ENCODE measurements around the gene PLEKHO2.

Gene PLEKHO2

DNA sequence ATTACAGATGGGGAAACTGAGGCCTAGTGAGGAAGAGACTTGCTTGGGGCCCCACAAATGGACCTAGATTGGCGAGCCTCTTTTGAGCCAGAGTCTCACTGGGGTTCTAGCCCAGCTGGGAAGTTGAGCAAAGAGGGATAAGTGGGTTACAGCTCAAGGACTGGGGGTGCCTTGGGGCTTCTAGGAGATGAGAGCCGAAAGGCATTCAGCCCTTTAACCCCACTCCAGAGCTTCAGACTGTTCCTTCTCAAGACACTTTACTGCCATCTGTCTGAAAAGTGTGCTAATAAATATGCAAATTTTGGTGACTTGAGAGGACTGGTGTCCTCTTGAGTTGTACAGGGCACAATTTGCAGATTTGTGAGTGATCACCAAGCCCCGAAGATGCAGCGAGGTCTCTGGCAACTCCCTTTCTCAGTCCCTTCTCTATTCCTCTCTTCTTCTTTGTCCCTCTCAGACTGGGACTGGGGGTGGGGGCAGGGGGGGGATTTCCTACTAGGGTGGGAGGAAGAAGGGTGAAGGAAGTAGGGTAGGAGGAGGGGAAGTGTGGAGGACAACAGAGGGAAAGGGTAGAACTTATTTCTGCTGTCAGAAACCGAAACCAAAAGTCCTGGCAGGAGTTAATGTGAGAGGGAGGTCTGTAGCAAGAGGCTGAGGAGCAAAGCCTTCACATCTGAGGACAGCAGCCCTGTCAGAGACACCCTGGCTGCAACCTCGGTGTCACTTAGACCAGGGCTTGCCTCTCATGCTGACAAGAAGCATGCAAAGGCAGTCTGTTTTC lies 53.8 kb downstream of the PLEKHO2 start:
- FAIRE-seq: no peak

DNA sequence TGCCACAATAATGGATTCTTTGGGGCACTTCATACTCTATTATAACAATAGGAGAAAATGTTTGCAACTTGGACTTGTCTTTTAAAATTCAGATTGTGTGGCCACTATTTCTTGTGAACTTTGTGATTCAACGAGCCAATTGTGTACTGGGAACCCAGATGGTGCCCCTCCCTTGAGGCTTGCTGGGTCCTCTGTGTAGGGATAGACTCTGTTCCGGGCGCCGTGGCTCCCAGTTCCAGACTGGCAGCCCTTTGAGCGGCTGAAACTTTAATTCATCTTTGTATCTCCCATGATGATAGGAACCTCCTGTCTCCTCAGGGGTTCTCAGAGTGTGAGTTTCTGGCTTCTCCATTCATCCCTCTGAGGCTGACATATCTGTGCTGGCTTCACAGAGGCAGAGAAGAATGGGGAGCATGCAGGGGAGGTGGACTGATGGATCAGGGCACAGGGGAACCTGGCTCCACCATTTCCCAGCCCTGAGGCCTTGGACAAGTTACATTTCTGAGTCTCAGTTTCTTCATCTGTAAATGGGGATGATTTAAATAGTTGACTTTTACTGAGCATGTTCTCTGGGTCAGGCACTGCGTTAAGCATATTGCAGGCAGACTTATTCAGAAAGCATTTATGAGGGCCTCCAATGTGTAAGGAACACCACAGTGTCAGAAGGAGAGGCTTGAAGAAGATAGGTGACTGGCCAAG lies 54.8 kb downstream of the PLEKHO2 start:
- no peak for FAIRE-seq

DNA sequence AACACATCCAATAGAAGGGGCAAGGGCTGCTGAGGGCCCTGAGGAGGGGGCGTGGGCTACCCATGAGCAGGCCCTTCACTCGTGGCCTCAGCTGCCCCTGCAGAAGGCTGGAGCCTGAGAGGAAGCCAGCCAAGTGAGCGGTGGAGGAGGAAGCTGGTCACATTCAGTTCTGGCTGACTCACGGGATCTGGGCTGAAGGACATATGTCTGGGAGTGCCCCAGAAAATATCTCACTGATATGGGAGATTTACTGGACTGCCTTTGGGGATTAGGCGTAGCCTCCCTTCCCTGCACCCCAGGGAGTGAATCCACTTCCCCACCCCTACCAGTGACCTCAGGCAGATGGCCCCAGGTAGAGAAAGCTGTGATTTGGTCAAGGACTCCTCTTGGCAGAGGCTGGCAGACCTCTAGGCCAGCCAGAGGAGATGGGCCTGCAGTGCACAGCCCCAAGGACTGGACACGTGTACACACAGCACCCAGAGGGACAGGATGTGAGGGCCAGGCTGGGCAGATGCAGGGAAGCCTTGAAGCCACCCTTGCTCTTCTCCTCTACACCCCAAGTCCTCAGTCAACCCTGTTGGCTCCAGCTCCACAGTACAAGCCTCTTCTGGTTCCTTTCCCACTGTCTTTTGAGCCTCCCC lies 55.8 kb downstream of the PLEKHO2 start:
- FAIRE-seq: no peak

DNA sequence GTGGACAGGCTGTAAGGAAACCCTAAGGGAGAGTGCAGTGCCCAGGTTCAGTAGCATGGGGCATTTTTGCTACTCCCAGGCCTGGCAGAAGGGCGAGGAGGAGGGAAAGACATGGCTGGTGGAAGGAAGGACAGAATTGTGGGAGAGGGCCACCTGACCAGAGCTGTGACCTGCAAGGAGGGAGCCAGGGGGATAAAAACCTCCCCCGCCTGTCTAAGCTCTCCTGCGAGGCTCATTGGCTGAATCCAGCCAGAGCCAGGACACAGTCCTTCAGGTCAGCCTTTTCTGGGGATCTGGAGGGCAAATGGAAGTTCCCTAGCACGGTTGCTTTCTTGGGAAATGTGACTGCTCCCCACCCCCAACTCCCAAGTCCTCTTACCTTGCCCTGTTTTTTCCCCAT lies 56.7 kb downstream of the PLEKHO2 start:
- FAIRE-seq: no peak

DNA sequence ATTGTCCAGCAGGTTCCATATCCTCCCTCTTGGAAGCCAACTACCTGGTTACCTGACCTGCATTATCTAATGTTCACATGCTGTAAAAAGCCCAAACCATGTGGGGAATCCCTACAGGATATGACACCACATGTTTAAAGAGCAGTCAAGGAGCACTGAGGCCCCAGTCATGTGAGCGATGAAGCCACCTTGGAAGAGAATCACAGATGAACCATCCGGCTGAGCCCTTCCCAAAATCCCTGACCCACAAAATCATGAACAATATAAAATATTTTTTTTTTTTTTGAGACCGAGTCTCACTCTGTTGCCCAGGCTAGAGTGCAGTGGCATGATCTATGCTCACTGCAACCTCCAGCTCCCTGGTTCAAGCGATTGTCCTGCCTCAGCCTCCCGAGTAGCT lies 59.4 kb downstream of the PLEKHO2 start:
- FAIRE-seq: no peak

DNA sequence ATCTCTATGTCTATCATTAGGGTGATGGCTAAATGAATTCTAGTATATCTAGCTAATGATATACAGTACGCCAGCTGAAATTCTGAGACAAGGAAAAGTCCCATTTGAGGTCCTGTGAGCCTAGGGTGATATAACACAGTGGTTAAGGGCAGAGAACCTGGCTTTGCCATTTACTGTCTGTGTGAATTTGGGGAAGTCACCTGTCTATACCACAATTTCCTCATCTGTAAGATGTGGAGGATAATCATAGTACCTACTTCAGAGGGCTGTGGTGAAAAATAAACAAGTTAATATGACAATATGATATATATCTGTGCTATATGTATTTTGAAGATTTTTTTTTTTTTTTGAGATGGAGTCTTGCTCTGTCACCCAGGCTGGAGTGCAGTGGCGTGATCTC lies 60.2 kb downstream of the PLEKHO2 start:
- FAIRE-seq: no peak

DNA sequence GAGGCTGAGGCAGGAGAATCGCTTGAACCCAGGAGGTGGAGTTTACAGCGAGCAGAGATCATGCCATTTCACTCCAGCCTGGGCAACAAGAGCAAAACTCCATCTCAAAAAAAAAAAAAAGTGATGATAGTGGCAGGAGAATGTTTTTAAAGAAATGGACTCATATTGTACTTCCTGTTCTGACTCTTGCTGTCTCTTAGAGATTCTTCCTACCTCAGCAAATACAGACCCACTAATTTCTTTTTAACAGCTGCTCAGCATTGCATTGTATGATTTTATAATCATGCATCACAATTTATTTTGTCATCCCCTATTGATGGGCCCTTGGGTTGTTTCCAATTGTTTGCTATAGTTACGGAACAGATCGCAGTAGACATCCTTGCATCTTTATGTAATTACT lies 61.1 kb downstream of the PLEKHO2 start:
- no peak for FAIRE-seq

DNA sequence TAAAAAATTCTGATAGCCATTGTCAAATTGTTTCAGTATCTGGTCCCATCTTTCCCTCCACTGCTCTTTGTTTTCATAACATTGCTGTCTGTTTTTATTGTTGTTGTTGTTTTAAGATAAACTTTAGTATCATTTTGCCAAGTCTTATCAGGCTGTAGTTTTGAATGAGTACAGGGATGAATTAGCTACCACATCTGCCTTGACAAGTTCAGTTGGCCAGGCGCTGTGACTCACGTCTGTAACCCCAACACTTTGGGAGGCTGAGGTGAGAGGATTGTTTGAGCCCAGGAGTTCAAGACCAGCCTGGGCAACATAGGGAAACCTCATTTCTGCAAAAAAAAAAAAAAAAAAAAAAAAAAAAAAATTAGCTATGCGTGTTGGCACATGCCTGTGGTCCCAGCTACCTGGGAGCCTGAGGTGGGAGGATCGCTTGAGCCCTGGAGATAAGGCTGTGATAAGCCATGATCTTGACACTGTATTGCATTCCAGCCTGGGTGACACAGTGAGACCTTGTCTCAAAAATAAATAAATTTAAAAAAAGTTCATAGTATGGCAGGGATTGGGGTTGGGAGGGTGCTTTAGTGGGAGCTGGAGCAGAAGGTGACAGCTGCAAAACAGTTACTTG lies 61.7 kb downstream of the PLEKHO2 start:
- no peak for FAIRE-seq

DNA sequence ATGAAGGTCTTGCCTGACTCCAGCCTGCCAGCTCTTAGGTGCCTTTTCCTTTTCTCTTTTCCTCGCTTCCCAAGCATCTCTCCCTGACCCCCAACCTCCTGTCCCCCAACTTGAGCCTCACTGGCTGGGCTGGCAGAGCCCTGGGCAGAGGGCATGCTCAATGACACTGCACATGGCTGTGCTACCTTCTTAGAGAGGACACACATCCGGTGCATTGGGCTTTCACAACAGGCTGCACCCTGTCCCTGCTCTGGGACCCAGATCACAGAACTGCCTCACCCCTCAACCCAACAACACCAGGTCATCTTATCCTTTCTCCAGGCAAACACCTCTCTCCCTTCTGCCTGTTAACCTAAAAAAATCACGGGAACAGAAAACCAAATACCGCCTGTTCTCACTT lies 62.5 kb downstream of the PLEKHO2 start:
- no peak for FAIRE-seq

DNA sequence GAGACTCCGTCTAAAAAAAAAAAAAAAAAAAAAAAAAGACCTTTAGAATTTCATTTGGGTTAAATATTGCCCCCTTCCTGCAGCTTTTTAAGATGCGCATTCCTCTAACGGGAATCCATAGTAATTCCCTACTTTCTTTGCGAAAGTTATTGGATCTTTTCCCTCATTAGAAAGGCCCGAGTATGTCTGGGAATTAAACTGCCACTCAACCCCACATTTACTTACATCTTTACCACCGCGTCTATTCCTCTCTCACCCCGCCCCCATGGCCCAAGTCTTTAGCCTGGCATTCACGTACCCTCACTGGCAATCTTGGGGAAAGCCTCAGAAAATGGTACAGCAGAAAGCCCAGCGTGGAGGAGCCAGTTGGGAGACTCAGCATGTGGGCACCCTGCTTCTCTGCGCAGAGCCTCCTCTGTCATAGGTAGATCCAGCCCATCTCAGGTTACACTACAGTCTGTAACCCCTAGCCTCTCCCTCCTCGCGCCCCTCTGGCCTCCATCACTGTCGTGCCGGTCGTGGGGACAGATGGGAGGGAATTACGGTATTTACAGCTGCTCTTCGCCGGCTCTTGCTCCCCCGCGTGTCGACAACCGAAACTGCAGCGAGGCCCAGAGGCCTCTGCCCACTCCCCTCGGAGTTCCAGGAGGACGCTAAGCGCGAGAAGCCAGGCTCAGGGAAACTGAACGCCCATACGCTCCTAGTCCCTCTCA lies 63.6 kb downstream of the PLEKHO2 start:
- no peak for FAIRE-seq

DNA sequence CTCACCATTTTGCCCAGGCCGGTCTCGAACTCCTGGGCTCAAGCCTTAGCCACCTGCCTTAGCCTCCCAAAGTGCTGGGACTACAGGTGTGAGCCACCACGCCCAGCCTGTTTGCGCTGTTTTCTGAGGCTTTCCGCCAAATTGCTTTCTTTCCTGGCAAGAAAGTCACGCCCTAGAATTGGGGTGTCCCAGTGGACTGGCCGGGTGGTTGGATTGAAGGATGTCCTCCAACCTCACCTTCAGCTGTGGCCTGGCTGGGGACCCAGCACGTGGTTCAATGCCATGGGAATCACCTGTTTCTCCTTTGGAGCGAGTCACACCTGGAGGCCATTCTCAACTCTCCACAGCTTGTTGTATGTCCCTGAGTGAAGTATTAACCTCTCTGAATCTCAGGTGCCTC lies 64.2 kb downstream of the PLEKHO2 start:
- FAIRE-seq: no peak

DNA sequence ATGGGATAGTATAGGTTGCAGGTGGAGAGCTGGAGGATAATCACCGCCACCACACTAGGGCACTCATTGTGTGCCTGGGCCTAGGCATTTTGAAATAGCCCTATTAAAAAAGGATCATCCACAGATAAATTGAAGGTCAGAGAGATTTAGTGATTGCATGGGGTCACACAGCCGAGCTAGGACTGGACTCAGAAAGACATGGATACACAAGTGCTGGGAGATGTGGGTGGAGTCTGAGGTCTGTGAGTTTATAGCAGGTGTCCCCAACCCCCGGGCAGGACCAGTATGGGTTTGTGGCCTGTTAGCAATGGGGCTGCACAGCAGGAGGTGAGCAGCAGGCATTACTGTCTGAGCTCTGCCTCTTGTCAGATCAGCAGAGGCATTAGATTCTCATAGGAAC lies 64.7 kb downstream of the PLEKHO2 start:
- no peak for FAIRE-seq

DNA sequence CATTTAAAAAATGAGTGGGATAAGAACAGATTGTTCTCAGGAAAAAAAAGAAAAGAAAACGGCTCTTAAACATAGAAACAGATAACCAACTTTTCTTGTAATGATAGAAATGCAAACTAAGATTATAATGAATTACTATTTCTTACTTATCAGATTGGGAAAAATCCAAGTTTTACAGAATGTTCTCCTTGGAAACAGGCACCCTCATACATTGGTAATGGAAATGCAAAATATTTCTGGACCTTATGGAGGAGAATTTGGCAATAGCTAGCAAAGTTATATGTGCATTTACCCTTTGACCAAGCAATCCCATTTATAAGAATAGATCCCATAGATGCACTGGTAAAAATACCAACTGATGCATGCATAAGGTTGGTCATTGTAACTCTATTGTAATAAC lies 66.3 kb downstream of the PLEKHO2 start:
- FAIRE-seq: no peak

DNA sequence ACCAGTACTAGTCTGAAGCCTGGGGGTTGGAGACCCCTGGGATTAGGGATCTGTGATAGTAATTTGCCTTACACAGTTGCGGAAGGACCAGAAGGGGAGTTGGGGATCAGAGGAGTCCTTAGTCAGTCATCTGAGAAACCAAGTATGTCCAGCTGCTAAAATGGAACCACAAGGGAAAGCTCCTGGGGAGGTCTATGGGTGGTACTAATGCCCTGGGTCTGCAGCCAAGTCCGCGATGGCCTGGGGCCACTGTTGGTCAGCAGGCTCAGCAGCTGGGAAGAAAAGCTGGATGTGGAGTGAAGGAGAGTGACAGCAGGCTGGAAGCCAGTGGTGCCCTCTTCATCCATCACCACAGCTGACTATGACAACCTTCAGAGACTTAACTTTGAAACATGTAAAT lies 67.8 kb downstream of the PLEKHO2 start:
- no peak for FAIRE-seq

DNA sequence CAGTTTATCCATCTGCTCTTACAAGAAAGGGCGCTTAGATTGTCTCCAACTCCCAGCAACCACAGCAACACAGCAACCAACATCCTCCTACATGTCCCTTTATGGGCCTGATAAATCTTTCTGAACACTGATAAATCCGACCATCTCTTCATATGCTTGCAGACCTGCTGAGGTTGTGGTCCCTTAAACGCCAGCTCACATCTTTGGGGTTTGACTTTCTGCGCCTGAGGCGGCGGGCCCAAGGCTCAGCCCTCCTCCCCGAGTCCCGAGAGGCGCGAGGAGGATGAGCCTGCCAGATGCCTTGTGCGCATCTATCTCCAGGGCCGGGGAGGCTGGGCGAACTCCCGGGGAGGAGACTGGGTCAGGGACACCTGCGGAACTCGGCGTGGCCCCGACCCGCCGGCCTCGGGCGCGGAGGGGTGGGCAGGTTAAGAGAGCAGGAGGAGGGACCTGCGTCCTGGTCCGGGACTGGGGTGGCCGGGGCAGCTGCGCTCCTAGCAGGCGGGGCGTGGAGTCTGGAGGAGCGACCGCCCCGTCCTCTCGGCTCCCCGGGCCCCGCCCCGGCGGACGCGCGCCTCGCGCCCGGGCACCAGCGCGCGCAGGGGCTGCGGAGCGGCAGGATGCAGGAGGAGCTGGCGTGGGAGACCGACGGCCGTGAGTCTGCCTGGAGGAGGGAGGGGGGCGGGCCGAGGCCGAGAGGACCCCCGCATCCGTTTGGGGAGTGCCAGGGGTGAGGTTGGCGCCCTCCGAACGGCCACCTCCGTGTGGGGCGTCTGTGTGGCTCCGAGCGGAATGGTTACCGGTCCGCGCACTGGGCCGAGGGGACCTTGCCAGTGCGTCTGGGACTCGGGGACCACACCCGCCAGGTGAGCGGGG lies 69.8 kb downstream of the PLEKHO2 start, which contains the start of gene ANKDD1A:
Gene ANKDD1A, plus strand, starts transcription at position 592 of the 876 bp plus-strand sequence. Its CDS starts 29 bp downstream, at position 621.
- FAIRE-seq: no peak

DNA sequence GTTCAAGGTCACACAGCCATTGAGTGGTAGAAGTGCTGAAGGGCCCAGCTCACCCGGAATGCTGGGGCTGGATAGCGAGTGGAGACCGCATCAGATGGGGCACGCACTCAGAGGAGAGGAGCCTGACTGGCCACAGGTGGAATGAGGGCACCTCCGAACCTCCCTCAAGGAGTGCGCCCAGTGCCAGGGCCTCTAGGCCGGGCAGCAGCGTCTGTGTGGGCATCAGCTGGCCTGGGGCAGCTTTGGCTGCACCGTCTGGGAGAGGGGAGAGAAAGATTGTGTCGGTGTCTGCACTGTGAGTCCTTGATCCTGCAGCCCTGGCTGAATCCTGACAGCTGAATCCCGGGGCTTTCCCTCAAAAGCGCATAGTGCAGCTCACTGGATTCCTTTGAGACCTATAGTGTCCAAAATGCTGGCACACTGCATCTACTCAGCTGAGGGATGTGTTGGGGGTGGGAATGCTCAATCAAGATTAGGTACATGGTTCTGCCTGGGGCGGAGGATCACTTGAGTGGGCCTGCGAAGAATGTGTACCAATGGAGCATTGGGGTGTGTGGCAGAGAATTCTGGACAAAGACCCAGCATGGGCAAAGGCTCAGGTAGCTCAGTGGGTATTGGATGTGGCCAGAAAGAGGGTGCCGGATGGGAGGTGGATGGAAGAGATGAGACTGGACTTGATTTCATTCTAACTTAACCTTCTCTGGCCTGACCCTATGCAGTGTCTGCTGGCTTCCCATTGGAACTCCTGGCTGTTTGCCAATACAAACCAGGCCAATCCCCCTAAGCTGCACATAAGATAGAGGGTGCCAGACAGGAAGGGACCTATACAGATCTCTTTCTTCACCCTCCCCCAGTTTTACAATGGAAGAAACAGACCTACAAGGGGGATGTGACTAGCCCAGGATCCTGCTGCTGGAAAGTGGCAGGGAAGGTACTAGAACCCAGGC lies 70.9 kb downstream of the PLEKHO2 start:
- no peak for FAIRE-seq

DNA sequence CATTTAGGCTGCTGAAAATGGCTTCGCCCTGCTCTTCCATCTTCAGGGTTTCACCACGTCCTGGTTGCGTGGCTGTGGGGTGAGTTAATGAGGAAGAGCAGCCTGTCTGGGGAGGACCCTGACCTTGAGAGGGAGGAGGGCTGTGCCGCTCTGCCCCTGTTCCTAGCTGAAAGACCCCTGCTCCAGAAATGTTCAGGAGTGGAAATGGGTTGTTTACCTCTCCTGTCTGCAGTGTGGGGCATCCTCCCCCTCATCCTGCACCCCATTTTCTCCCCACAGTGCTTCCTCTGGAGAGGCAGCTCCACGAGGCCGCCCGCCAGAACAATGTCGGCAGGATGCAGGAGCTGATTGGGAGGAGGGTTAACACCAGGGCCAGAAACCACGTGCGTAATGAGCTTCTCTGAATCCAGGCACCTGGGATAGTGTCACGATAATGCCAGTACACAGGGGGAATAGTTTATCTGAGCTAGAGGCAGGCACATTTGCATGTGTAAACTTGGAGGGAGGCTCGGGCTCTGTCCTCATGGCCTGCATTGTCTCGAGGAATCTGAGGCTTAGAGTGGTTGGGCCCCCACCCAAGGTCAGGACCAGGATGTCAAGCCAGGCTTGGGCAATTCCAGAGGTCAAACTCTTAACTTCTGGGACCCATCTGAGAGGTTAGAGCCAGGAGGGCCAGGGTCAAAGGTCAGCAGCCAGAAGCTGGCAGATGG lies 74.0 kb downstream of the PLEKHO2 start:
- FAIRE-seq: no peak

DNA sequence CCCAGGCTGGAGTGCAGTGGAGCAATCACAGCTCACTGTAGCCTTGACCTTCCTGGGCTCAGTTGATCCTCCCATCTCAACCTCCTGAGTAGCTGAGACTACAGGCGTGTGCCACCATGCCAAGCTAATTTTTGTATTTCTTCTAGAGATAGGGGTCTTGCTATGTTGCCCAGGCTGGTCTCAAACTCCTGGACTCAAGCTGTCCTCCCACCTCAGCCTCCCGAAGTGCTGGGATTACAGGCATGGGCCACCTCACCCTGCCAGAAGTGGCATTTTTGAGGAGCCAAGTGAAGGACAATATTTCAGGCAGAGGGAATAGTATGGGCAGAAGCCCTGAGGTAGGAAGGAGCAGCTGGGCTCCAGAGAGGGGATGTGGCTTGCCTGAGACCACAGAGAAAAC lies 74.7 kb downstream of the PLEKHO2 start:
- FAIRE-seq: no peak

DNA sequence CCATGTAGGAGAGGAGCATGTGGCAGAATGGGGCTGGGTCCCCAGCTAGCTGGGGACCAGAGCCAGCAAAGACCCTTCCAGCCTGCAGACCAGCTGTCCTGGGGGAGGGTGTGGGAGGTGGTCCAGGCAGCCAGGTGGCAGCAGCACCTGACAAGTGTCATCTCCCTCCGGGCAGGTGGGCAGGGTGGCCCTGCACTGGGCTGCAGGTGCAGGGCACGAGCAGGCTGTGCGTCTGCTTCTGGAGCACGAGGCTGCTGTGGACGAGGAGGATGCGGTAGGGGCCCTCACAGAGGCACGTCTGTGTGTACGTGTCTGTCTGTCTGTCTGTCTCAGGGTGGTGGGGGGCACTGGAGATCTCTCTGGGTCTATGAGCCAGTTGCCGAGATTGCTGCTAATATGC lies 75.5 kb downstream of the PLEKHO2 start:
- no peak for FAIRE-seq
